Tibial nerve (tissue), 4 donors: ENCODE data around the gene TMEM178B.

ENCODE experiments used
- EP300 ChIP-seq, 2 donors: sonication (generic); formaldehyde crosslinking; IDR thresholded peaks; one replicate each; pipeline ENCODE4 v1.6.1; 2017; ENCODE audit warnings: antibody characterized with exemption in 2 of 2, mild to moderate bottlenecking in 1 of 2
- TF ChIP-seq, protein P1 (sequence below), 5 experiments: fragments of 200-600 bp in 3 of 5; fragments of 450-650 bp in 2 of 5; sonication (generic) in 3 of 5; IDR thresholded peaks; one replicate each; pipeline ENCODE4 v1.5.1; 2016 to 2019; ENCODE audit warnings: antibody characterized with exemption in 5 of 5, mild to moderate bottlenecking in 3 of 5, moderate library complexity in 2 of 5

- TF ChIP-seq, protein P1, sequence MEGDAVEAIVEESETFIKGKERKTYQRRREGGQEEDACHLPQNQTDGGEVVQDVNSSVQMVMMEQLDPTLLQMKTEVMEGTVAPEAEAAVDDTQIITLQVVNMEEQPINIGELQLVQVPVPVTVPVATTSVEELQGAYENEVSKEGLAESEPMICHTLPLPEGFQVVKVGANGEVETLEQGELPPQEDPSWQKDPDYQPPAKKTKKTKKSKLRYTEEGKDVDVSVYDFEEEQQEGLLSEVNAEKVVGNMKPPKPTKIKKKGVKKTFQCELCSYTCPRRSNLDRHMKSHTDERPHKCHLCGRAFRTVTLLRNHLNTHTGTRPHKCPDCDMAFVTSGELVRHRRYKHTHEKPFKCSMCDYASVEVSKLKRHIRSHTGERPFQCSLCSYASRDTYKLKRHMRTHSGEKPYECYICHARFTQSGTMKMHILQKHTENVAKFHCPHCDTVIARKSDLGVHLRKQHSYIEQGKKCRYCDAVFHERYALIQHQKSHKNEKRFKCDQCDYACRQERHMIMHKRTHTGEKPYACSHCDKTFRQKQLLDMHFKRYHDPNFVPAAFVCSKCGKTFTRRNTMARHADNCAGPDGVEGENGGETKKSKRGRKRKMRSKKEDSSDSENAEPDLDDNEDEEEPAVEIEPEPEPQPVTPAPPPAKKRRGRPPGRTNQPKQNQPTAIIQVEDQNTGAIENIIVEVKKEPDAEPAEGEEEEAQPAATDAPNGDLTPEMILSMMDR (IDR thresholded peaks at IDR 0.05): no peak
- no peak for TF ChIP-seq EP300 (IDR thresholded peaks at IDR 0.05)
Observed at GRCh38 chr7:141161550-141162535, 88.0 kb downstream of the TMEM178B start.
